SK-N-SH treated with all-trans-retinoic acid at 6 μM for 48 hours (cell line): ENCODE results near the gene EVPL.

ENCODE experiments used
- ARNTL ChIP-seq: fragments of 450-650 bp; formaldehyde crosslinking; IDR thresholded peaks from 2 replicates; pipeline ENCODE4 v1.5.0; 2020; ENCODE audit warnings: low read depth, mild to moderate bottlenecking, moderate library complexity, borderline replicate concordance
- CSRNP3 ChIP-seq: fragments of 250-450 bp; sonication (Bioruptor Pico); IDR thresholded peaks from 2 replicates; pipeline ENCODE4 v1.5.1; 2021; ENCODE audit warnings: mild to moderate bottlenecking, moderate library complexity
- OSR1 ChIP-seq: fragments of 250-450 bp; sonication (Bioruptor Pico); IDR thresholded peaks from 2 replicates; pipeline ENCODE4 v1.8.0; 2022; ENCODE audit warnings: moderate library complexity, mild to moderate bottlenecking, inconsistent platforms
- POU6F1 ChIP-seq: fragments of 250-450 bp; sonication (Bioruptor Pico); IDR thresholded peaks from 2 replicates; pipeline ENCODE4 v1.8.0; 2021; ENCODE audit warnings: low read depth, mild to moderate bottlenecking, moderate library complexity, borderline replicate concordance
- ZNF8 ChIP-seq: fragments of 450-650 bp; formaldehyde crosslinking; IDR thresholded peaks from 2 replicates; pipeline ENCODE4 v1.5.0; 2020; ENCODE audit warnings: mild to moderate bottlenecking, moderate library complexity

- no peak for TF ChIP-seq ARNTL
- TF ChIP-seq OSR1 (CRISPR knock-in tag): no peak
- TF ChIP-seq CSRNP3 (CRISPR knock-in tag): no peak
- no peak for TF ChIP-seq ZNF8 (CRISPR knock-in tag)
- no peak for TF ChIP-seq POU6F1 (CRISPR knock-in tag)
Measured at GRCh38 chr17:76032780-76033108, 5.6 kb upstream of the EVPL start.
